GM23338 (cell line): ENCODE measurements around the gene FBRS. TPM values are rescaled to one million over a fixed set of nuclear protein-coding genes. Genes with fewer than 3 reads are reported as not detected.

Source experiments
- ATAC-seq: fragments of 200-7000 bp; cut with Tn5 transposase; 3 replicates; pipeline ENCODE4 v1.9.1; 2020
- DNase-seq: peaks from one replicate; pipeline ENCODE4 v3.0.0-alpha.2; 2015; ENCODE audit warnings: low spot score
- H2AFZ ChIP-seq: fragments of 200-600 bp; sonication (generic); 2 replicates; pipeline ENCODE4 v1.8.0; 2016; ENCODE audit warnings: antibody characterized with exemption, mild to moderate bottlenecking, moderate library complexity
- H3F3A ChIP-seq: fragments of 200-600 bp; sonication (generic); replicated peaks from 2 replicates; pipeline ENCODE4 v1.8.0; 2017; ENCODE audit warnings: antibody characterized with exemption, mixed run types, low read depth
- H3K27ac ChIP-seq: fragments of 200-600 bp; sonication (generic); 2 replicates; pipeline ENCODE4 v1.6.1; 2016; ENCODE audit warnings: low read depth
- H3K27me3 ChIP-seq: fragments of 200-600 bp; sonication (generic); 2 replicates; pipeline ENCODE4 v1.8.0; 2016; ENCODE audit warnings: mild to moderate bottlenecking, mixed run types, moderate library complexity; ENCODE audit not compliant: insufficient read depth
- H3K36me3 ChIP-seq: fragments of 200-600 bp; sonication (generic); 2 replicates; pipeline ENCODE4 v1.8.0; 2016; ENCODE audit warnings: mild to moderate bottlenecking; ENCODE audit not compliant: insufficient read depth
- H3K4me1 ChIP-seq: fragments of 200-600 bp; sonication (generic); 2 replicates; pipeline ENCODE4 v1.8.0; 2016; ENCODE audit warnings: mild to moderate bottlenecking, moderate library complexity; ENCODE audit not compliant: insufficient read depth
- H3K4me2 ChIP-seq: fragments of 200-600 bp; sonication (generic); 2 replicates; pipeline ENCODE4 v1.7.1; 2017; ENCODE audit warnings: mixed run types
- H3K4me3 ChIP-seq: fragments of 200-600 bp; sonication (generic); 2 replicates; pipeline ENCODE4 v1.6.1; 2016; ENCODE audit warnings: mixed run types
- H3K79me2 ChIP-seq: fragments of 200-600 bp; sonication (generic); replicated peaks from 2 replicates; pipeline ENCODE4 v1.8.0; 2017; ENCODE audit warnings: mild to moderate bottlenecking; ENCODE audit not compliant: insufficient read depth
- H3K9me2 ChIP-seq: fragments of 200-600 bp; sonication (generic); 2 replicates; pipeline ENCODE4 v1.8.0; 2017; ENCODE audit not compliant: insufficient read depth
- H4K20me1 ChIP-seq: fragments of 200-600 bp; sonication (generic); replicated peaks from 2 replicates; pipeline ENCODE4 v1.8.0; 2017; ENCODE audit warnings: mild to moderate bottlenecking; ENCODE audit not compliant: insufficient read depth
- H3K27ac Mint-ChIP-seq: 2 replicates; pipeline ENCODE4 v1.8.0; 2020; ENCODE audit warnings: inconsistent platforms, mild to moderate bottlenecking, moderate library complexity, mixed read lengths
- H3K27me3 Mint-ChIP-seq: 3 replicates; pipeline ENCODE4 v1.8.0; 2022; ENCODE audit warnings: low read depth, mild to moderate bottlenecking, moderate library complexity, mixed read lengths, inconsistent platforms; ENCODE audit not compliant: insufficient read depth, poor library complexity
- H3K36me3 Mint-ChIP-seq: 3 replicates; pipeline ENCODE4 v1.8.0; 2021; ENCODE audit warnings: low read depth, mild to moderate bottlenecking, inconsistent platforms, moderate library complexity, mixed read lengths
- H3K4me1 Mint-ChIP-seq: 3 replicates; pipeline ENCODE4 v1.8.0; 2020; ENCODE audit warnings: mild to moderate bottlenecking, inconsistent platforms, mixed read lengths
- H3K4me3 Mint-ChIP-seq: 3 replicates; pipeline ENCODE4 v1.8.0; 2021; ENCODE audit warnings: moderate library complexity, mild to moderate bottlenecking, inconsistent platforms, mixed read lengths
- H3K9me3 Mint-ChIP-seq: 3 replicates; pipeline ENCODE4 v1.8.0; 2020; ENCODE audit warnings: moderate library complexity, mild to moderate bottlenecking, inconsistent platforms, mixed read lengths
- CTCF ChIP-seq, 2 experiments: fragments of 200-600 bp in 1 of 2; sonication (generic) in 1 of 2; conservative IDR thresholded peaks; 2 replicates each; pipeline versions ENCODE4 v1.5.1 to v1.6.1; 2016 to 2017; ENCODE audit warnings: antibody characterized with exemption in 2 of 2, low read depth in 2 of 2, mild to moderate bottlenecking in 2 of 2, moderate library complexity in 1 of 2
- ETS1 ChIP-seq: IDR thresholded peaks from 2 replicates; pipeline ENCODE4 v1.6.1; 2016; ENCODE audit warnings: antibody characterized with exemption
- EZH2 ChIP-seq: fragments of 200-600 bp; sonication (generic); IDR thresholded peaks from one replicate; pipeline ENCODE4 v1.8.0; 2017; ENCODE audit warnings: antibody characterized with exemption, mild to moderate bottlenecking, low read depth; ENCODE audit not compliant: unreplicated experiment
- JUNB ChIP-seq: IDR thresholded peaks from one replicate; pipeline ENCODE4 v1.6.1; 2016; ENCODE audit warnings: antibody characterized with exemption; ENCODE audit not compliant: unreplicated experiment
- NANOG ChIP-seq: IDR thresholded peaks from 2 replicates; pipeline ENCODE4 v1.6.1; 2016; ENCODE audit warnings: antibody characterized with exemption, borderline replicate concordance
- POLR2AphosphoS5 ChIP-seq: IDR thresholded peaks from 2 replicates; pipeline ENCODE4 v1.6.1; 2016; ENCODE audit warnings: antibody characterized with exemption, low read depth
- REST ChIP-seq: IDR thresholded peaks from one replicate; pipeline ENCODE4 v1.6.1; 2018; ENCODE audit warnings: antibody characterized with exemption; ENCODE audit not compliant: unreplicated experiment
- STAT1 ChIP-seq: IDR thresholded peaks from one replicate; pipeline ENCODE4 v1.6.1; 2016; ENCODE audit warnings: antibody characterized with exemption; ENCODE audit not compliant: unreplicated experiment
- ZNF114 ChIP-seq: fragments of 250-450 bp; sonication (Bioruptor Pico); IDR thresholded peaks from 2 replicates; pipeline ENCODE4 v1.5.0; 2020; ENCODE audit warnings: mild to moderate bottlenecking, moderate library complexity
- polyA plus RNA-seq: library from polyadenylated mRNA; unstranded; fragments of >200 nt; fragmentation: Nextera tagmentation; extraction: Ambion mirVana; gene quantifications from 2 replicates; pipeline ENCODE4 v1.2.1, GENCODE V29; 2016
- total RNA-seq: library from RNA; depleted of rRNA; stranded (reverse); fragments of >200 nt; shearing (Covaris generic); gene quantifications from 2 replicates; pipeline ENCODE4 v1.2.3, GENCODE V29; 2014
- TF ChIP-seq, protein P1 (sequence below): fragments of 250-450 bp; sonication (Bioruptor Pico); IDR thresholded peaks from 2 replicates; pipeline ENCODE4 v1.5.0; 2020; ENCODE audit warnings: mild to moderate bottlenecking, moderate library complexity

Gene FBRS
- total and polyA plus RNA-seq, 2 experiments from 2014 or later, result 2.3 to 7.2 TPM

- Histone ChIP-seq H3K27ac (no peak overlapping the region), H3K27me3 (peaks cover 85% of the 10 kb centered on the region), H3K4me2 (no peak overlapping the region), H2AFZ (no peak overlapping the region), H3K36me3 (no peaks in the 10 kb centered on the region), H3K9me2 (no peaks in the 10 kb centered on the region), H3K4me3 (no peak overlapping the region), H3K79me2 (no peaks in the 10 kb centered on the region), H3K4me1 (no peaks in the 10 kb centered on the region), H4K20me1 (peaks cover 23% of the 10 kb centered on the region), H3F3A (no peaks in the 10 kb centered on the region)
- H3K27ac Mint-ChIP-seq, result no peak overlapping the region
- DNase-seq (no peak), ATAC-seq (no peak)
- no peaks in the 10 kb centered on the region for H3K9me3 Mint-ChIP-seq
- TF ChIP-seq ETS1, result no peak
- no peak for TF ChIP-seq ZNF114 (CRISPR knock-in tag)
- TF ChIP-seq CTCF (conservative IDR thresholded peaks at IDR 0.05; ENCODE audit: low read depth in 2 of 2), result no peak
- TF ChIP-seq NANOG, result no peak
- TF ChIP-seq POLR2AphosphoS5, result no peak
- TF ChIP-seq REST, result no peak
- TF ChIP-seq JUNB, result no peak
- TF ChIP-seq EZH2, result no peak
- TF ChIP-seq STAT1, result no peak
- TF ChIP-seq, protein P1, sequence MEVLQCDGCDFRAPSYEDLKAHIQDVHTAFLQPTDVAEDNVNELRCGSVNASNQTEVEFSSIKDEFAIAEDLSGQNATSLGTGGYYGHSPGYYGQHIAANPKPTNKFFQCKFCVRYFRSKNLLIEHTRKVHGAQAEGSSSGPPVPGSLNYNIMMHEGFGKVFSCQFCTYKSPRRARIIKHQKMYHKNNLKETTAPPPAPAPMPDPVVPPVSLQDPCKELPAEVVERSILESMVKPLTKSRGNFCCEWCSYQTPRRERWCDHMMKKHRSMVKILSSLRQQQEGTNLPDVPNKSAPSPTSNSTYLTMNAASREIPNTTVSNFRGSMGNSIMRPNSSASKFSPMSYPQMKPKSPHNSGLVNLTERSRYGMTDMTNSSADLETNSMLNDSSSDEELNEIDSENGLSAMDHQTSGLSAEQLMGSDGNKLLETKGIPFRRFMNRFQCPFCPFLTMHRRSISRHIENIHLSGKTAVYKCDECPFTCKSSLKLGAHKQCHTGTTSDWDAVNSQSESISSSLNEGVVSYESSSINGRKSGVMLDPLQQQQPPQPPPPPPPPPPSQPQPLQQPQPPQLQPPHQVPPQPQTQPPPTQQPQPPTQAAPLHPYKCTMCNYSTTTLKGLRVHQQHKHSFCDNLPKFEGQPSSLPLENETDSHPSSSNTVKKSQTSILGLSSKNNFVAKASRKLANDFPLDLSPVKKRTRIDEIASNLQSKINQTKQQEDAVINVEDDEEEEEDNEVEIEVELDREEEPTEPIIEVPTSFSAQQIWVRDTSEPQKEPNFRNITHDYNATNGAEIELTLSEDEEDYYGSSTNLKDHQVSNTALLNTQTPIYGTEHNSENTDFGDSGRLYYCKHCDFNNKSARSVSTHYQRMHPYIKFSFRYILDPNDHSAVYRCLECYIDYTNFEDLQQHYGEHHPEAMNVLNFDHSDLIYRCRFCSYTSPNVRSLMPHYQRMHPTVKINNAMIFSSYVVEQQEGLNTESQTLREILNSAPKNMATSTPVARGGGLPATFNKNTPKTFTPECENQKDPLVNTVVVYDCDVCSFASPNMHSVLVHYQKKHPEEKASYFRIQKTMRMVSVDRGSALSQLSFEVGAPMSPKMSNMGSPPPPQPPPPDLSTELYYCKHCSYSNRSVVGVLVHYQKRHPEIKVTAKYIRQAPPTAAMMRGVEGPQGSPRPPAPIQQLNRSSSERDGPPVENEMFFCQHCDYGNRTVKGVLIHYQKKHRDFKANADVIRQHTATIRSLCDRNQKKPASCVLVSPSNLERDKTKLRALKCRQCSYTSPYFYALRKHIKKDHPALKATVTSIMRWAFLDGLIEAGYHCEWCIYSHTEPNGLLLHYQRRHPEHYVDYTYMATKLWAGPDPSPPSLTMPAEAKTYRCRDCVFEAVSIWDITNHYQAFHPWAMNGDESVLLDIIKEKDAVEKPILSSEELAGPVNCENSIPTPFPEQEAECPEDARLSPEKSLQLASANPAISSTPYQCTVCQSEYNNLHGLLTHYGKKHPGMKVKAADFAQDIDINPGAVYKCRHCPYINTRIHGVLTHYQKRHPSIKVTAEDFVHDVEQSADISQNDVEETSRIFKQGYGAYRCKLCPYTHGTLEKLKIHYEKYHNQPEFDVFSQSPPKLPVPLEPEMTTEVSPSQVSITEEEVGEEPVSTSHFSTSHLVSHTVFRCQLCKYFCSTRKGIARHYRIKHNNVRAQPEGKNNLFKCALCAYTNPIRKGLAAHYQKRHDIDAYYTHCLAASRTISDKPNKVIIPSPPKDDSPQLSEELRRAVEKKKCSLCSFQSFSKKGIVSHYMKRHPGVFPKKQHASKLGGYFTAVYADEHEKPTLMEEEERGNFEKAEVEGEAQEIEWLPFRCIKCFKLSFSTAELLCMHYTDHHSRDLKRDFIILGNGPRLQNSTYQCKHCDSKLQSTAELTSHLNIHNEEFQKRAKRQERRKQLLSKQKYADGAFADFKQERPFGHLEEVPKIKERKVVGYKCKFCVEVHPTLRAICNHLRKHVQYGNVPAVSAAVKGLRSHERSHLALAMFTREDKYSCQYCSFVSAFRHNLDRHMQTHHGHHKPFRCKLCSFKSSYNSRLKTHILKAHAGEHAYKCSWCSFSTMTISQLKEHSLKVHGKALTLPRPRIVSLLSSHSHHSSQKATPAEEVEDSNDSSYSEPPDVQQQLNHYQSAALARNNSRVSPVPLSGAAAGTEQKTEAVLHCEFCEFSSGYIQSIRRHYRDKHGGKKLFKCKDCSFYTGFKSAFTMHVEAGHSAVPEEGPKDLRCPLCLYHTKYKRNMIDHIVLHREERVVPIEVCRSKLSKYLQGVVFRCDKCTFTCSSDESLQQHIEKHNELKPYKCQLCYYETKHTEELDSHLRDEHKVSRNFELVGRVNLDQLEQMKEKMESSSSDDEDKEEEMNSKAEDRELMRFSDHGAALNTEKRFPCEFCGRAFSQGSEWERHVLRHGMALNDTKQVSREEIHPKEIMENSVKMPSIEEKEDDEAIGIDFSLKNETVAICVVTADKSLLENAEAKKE (CRISPR knock-in tag), result no peak
- peaks cover 66% of the 10 kb centered on the region for H3K27me3 Mint-ChIP-seq
- H3K4me1 Mint-ChIP-seq, result no peaks in the 10 kb centered on the region
- H3K36me3 Mint-ChIP-seq, result peaks cover 34% of the 10 kb centered on the region
- H3K4me3 Mint-ChIP-seq, result no peak overlapping the region
Observed at GRCh38 chr16:30666681-30667080, 8.4 kb downstream of the FBRS start.
